CD14-positive monocyte (primary cell): ENCODE data around the gene TRIM7. TPM values are rescaled to one million over a fixed set of nuclear protein-coding genes. Genes with fewer than 3 reads are reported as not detected.
A peak's percentile ranks its signal among the peaks of the same experiment; 100 is the strongest.

Source experiments
- DNase-seq, 3 donors: peaks; one replicate each; pipeline ENCODE4 v3.0.0-alpha.2; 2011 to 2022
- H2AFZ ChIP-seq: 2 replicates; pipeline ENCODE4 v1.6.0; 2012; ENCODE audit warnings: mild to moderate bottlenecking, low read depth, low read length, inconsistent platforms; ENCODE audit not compliant: insufficient read depth, poor library complexity, severe bottlenecking
- H3K27ac ChIP-seq, 2 donors: 1 replicate in 1 of 2; 2 replicates in 1 of 2; pipeline ENCODE4 v1.5.1; 2012 to 2013; ENCODE audit warnings: low read length in 2 of 2, control low read depth in 1 of 2, inconsistent platforms in 1 of 2, low read depth in 1 of 2, mild to moderate bottlenecking in 1 of 2
- H3K27me3 ChIP-seq, 2 donors: one replicate each; pipeline versions ENCODE4 v1.6.0 to v1.6.1; 2011 to 2013; ENCODE audit warnings: low read length in 2 of 2; ENCODE audit not compliant: control insufficient read depth in 2 of 2, insufficient read depth in 2 of 2
- H3K36me3 ChIP-seq, 2 donors: replicated peaks in 1 of 2; 1 replicate in 1 of 2; 2 replicates in 1 of 2; pipeline versions ENCODE4 v1.5.1 to v1.6.1; 2012 to 2013; ENCODE audit warnings: low read length in 2 of 2, control low read depth in 1 of 2, inconsistent platforms in 1 of 2, mild to moderate bottlenecking in 1 of 2; ENCODE audit not compliant: insufficient read depth in 2 of 2, control insufficient read depth in 1 of 2
- H3K4me1 ChIP-seq, 2 donors: 1 replicate in 1 of 2; 2 replicates in 1 of 2; pipeline versions ENCODE4 v1.5.1 to v1.6.1; 2012 to 2013; ENCODE audit warnings: low read length in 2 of 2, control low read depth in 1 of 2, inconsistent platforms in 1 of 2, mild to moderate bottlenecking in 1 of 2, moderate library complexity in 1 of 2; ENCODE audit not compliant: insufficient read depth in 2 of 2, control insufficient read depth in 1 of 2
- H3K4me2 ChIP-seq: replicated peaks from 2 replicates; pipeline ENCODE3; 2012; ENCODE audit warnings: low read length, moderate library complexity, mild to moderate bottlenecking; ENCODE audit not compliant: poor library complexity, severe bottlenecking; ENCODE audit errors: extremely low read depth
- H3K4me3 ChIP-seq, 3 experiments: fragments of 200-600 bp in 1 of 3; sonication (generic) in 1 of 3; replicated peaks in 1 of 3; 1 replicate in 2 of 3; 2 replicates in 1 of 3; pipeline ENCODE4 v1.5.1; 2011 to 2013; ENCODE audit warnings: low read length in 3 of 3, mild to moderate bottlenecking in 3 of 3, control low read depth in 2 of 3, low read depth in 2 of 3, inconsistent platforms in 1 of 3, moderate library complexity in 1 of 3
- H3K79me2 ChIP-seq: 2 replicates; pipeline ENCODE4 v1.6.0; 2012; ENCODE audit warnings: mild to moderate bottlenecking, control low read depth, inconsistent platforms, low read length, moderate library complexity; ENCODE audit not compliant: insufficient read depth
- H3K9ac ChIP-seq: 2 replicates; pipeline ENCODE4 v1.6.0; 2017; ENCODE audit warnings: low read length, mild to moderate bottlenecking; ENCODE audit not compliant: insufficient read depth, poor library complexity, severe bottlenecking
- H3K9me3 ChIP-seq, 2 donors: replicated peaks in 1 of 2; 1 replicate in 1 of 2; 2 replicates in 1 of 2; pipeline versions ENCODE4 v1.5.1 to v1.6.1; 2012 to 2013; ENCODE audit warnings: low read length in 2 of 2, control low read depth in 1 of 2; ENCODE audit not compliant: control insufficient read depth in 1 of 2, insufficient read depth in 1 of 2
- H4K20me1 ChIP-seq: 2 replicates; pipeline ENCODE4 v1.6.0; 2012; ENCODE audit warnings: mild to moderate bottlenecking, low read length, control low read depth, moderate library complexity; ENCODE audit not compliant: insufficient read depth
- H3K27ac Mint-ChIP-seq, 7 donors: one replicate each; pipeline ENCODE4 v1.8.0; 2020; ENCODE audit warnings: mild to moderate bottlenecking in 7 of 7, mixed read lengths in 7 of 7, moderate library complexity in 6 of 7, inconsistent platforms in 2 of 7
- H3K27me3 Mint-ChIP-seq, 3 donors: one replicate each; pipeline ENCODE4 v1.8.0; 2021 to 2022; ENCODE audit warnings: low read depth in 3 of 3, mild to moderate bottlenecking in 3 of 3, mixed read lengths in 3 of 3, moderate library complexity in 3 of 3, inconsistent platforms in 1 of 3
- H3K36me3 Mint-ChIP-seq, 2 donors: one replicate each; pipeline ENCODE4 v1.8.0; 2020; ENCODE audit warnings: mixed read lengths in 2 of 2, inconsistent platforms in 1 of 2, mild to moderate bottlenecking in 1 of 2
- H3K4me1 Mint-ChIP-seq: one replicate; pipeline ENCODE4 v1.8.0; 2020; ENCODE audit warnings: mild to moderate bottlenecking, mixed read lengths
- H3K4me3 Mint-ChIP-seq, 2 donors: one replicate each; pipeline ENCODE4 v1.8.0; 2020; ENCODE audit warnings: mild to moderate bottlenecking in 2 of 2, mixed read lengths in 2 of 2, moderate library complexity in 1 of 2
- H3K9me3 Mint-ChIP-seq, 7 donors: one replicate each; pipeline ENCODE4 v1.8.0; 2020 to 2022; ENCODE audit warnings: mixed read lengths in 7 of 7, mild to moderate bottlenecking in 6 of 7, moderate library complexity in 6 of 7, inconsistent platforms in 2 of 7
- CTCF ChIP-seq: fragments of 200-600 bp; IDR thresholded peaks from one replicate; pipeline ENCODE4 v1.8.0; 2022; ENCODE audit warnings: antibody characterized with exemption, mild to moderate bottlenecking
- WGBS: methylation state at CpG from one replicate; pipeline ENCODE4 v1.1.5; 2013; ENCODE audit warnings: missing lambda C conversion rate; ENCODE audit not compliant: insufficient coverage; 5-methylcytosine and 5-hydroxymethylcytosine counted together
- intact Hi-C, 2 donors: fragments of 100-400 bp; cut with micrococcal nuclease; formaldehyde crosslinking; loops; one replicate each; pipeline versions ENCODE4 v1.15.0 to v1.15.1; 2023
- polyA plus RNA-seq, 3 donors: library from polyadenylated mRNA; depleted of rRNA in 1 of 3; unstranded in 2 of 3; stranded (reverse) in 1 of 3; fragments of 300-500 nt in 2 of 3; fragments of >200 nt in 1 of 3; fragmentation: Illumina TruSeq in 2 of 3; gene quantifications; 1 replicate in 2 of 3; 2 replicates in 1 of 3; pipeline ENCODE4 v1.2.3, GENCODE V29; 2012 to 2021

Gene TRIM7
- polyA plus RNA-seq, 3 donors, result 9.5 to 12.8 (median 10.3) TPM

DNA sequence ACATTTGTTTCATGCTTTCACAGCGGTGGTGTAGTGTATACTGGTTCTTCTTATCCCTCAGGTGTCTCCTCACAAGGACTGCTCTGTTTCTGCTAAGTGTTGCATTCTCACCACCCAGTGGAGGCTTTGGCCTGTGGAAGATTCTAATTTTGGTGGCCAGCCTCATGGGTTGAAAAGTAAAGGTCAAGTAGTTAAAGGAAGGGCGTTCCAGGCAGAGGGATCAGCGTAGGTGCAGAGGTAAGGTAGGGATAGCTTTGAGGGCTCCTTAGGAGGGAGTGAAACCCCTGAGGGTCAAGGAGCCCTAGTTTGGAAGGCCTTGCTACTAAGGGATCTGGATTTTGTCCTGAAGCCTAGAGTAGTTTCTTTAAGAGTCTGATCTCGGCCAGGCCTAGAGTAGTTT is 43.3 kb upstream of the TRIM7 start:
- H3K79me2 ChIP-seq, result peaks cover 91% of the 10 kb centered on the region
- H3K4me3 Mint-ChIP-seq, result peak overlapping the region; percentile 92 to 93
- DNase-seq, result no peak
- peak overlapping the region in 1 of 3 experiments; percentile 93 for H3K4me3 ChIP-seq
- no peaks in the 10 kb centered on the region for H3K27me3 ChIP-seq
- peaks cover 7 to 17% of the 10 kb centered on the region in 2 donors for H3K36me3 Mint-ChIP-seq
- peak overlapping the region; percentile 29 for H3K9ac ChIP-seq
- peak overlapping the region in 6 of 7 donors; percentile 47 to 88 (median 74) for H3K27ac Mint-ChIP-seq
- no peak overlapping the region for H2AFZ ChIP-seq
- H3K9me3 Mint-ChIP-seq, result peaks cover 0 to 4% (median 0%) of the 10 kb centered on the region in 7 donors
- TF ChIP-seq CTCF, result no peak
- intact Hi-C loops, result loop anchor here in 1 of 2 donors (10.0 kb wide), 1 partner anchor 753 kb away; the partner anchor contains the start of gene CNOT6
- peaks cover 42% of the 10 kb centered on the region for H4K20me1 ChIP-seq
- H3K9me3 ChIP-seq, result no peaks in the 10 kb centered on the region
- 100% methylated on average over 4 of the region's 4 CpGs for WGBS
- peaks cover 46 to 59% of the 10 kb centered on the region in 2 donors for H3K4me1 ChIP-seq
- H3K27ac ChIP-seq, result peak overlapping the region in 1 of 2 donors; percentile 59
- H3K36me3 ChIP-seq, result peaks cover 1 to 17% of the 10 kb centered on the region in 2 donors
- peaks cover 0 to 1% (median 0%) of the 10 kb centered on the region in 3 donors for H3K27me3 Mint-ChIP-seq
- peak overlapping the region; percentile 99 for H3K4me2 ChIP-seq
- peaks cover 60% of the 10 kb centered on the region for H3K4me1 Mint-ChIP-seq

- intact Hi-C loops, result loop anchor here in 1 of 2 donors (10.0 kb wide), 1 partner anchor 752 kb away; the partner anchor contains the start of gene CNOT6
- TF ChIP-seq CTCF, result no peak
- Histone ChIP-seq H3K9ac (peak overlapping the region; percentile 90), H3K9me3 (no peaks in the 10 kb centered on the region), H3K27me3 (no peaks in the 10 kb centered on the region), H3K79me2 (peaks cover 91% of the 10 kb centered on the region), H3K4me2 (peak overlapping the region; percentile 99), H4K20me1 (peaks cover 42% of the 10 kb centered on the region), H3K4me3 (peak overlapping the region; percentile 64 to 93 (median 87)), H3K27ac (peak overlapping the region; percentile 92), H3K36me3 (peaks cover 9 to 10% of the 10 kb centered on the region in 2 donors), H3K4me1 (peaks cover 61 to 76% of the 10 kb centered on the region in 2 donors), H2AFZ (peak overlapping the region; percentile 93)
- Mint-ChIP-seq H3K4me1 (peaks cover 69% of the 10 kb centered on the region), H3K9me3 (peaks cover 0 to 4% (median 0%) of the 10 kb centered on the region in 7 donors), H3K27ac (peak overlapping the region; percentile 96 to 99 (median 97)), H3K4me3 (peak overlapping the region; percentile 92 to 93), H3K36me3 (peaks cover 17 to 21% of the 10 kb centered on the region in 2 donors), H3K27me3 (peaks cover 0 to 1% (median 0%) of the 10 kb centered on the region in 3 donors)
- under 1% methylated on average over 43 of the region's 55 CpGs for WGBS
- peak; percentile 76 for DNase-seq
These were observed 41.5 kb upstream of the TRIM7 start for GRCh38 chr5:181246276-181247049.
